NCI-H2171 treated with DMSO at 0.1 percent for 48 hours (cell line): ENCODE measurements around the gene AKR1C8.
"Not testable (repeated sequence)": the region's sequence is repeated elsewhere in the genome, so short reads cannot be mapped to it uniquely, and the experiment has no call there.

Experiments used
- DNase-seq: peaks from one replicate; lab custom pipeline; 2025; lab: John Stamatoyannopoulos, UW

The AKR1C8 gene

DNA sequence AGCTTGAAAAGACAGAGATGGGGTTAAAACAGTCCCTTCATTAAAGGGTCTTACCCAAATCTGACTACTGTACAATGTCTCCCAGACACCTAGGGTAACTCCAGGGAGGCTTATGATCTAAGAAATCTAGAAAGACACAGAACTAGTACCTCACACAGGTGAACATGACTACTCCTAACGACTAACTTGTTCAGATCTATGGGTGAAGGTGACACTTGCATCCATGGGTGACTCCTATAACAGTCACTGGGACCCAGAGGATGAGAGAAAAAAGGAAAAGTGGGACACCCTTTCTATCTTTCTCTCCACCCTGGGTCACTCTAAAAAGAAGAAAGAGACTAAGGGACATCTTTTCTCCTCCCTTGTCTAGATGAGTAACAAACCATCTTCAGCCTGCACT, 19.2 kb downstream of the AKR1C8 start:
- DNase-seq: no peak

DNA sequence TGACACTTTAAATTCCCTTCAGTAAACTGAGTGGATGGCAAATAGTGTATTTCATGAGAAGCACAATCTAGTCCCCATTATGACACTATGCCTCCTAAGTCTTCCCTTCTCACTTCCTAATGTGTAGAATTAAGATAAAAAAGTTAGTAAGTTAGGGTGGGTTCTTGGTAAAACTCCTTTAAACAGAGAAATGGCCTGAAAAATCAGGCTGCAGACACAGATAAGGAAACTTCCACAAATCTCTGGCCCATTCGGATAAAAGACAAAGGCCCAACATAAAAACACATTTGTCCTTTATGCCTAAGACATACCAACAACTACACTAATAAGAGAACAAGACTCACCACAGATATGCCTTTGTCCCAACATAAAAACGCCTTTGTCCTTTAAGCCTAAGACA, 21.5 kb downstream of the AKR1C8 start:
- no peak for DNase-seq

DNA sequence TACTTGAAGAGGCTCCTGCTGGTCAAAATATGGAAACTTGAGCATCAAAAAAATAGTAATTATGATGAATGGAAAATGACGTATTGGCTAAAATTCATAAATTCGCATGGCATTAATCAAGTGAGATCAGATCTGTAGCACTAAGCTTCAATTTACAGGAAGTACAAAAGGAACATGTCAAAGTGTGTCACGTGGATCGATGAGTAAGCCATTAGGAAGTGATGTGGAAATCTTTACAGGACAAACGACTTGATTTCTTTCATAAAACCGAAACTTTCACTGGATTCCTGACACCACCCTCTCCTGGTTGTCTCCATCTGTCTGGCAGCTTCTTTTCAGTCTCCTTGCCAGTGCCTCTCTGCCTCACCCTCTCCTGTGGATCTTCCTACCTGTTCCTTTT, 25.8 kb downstream of the AKR1C8 start:
- DNase-seq: no peak

DNA sequence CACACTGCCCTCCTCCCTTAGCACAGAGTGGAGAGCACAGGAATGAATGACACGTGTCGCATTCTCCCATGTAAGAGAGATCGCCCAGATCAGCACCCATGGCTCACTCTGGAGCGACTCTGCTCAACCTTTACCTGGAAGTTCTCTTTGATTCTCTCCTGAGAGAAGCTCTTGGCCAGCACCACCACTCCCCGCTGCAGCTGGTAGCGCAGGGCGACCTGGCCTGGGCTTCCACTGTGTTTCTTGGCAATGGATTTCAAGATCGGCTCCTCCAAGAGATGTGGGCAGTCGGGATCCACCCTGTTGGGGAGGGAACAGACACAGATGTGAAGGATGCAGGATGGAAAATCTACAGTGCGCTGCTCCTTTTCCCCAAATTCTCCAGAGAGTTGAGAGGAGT, 27.4 kb downstream of the AKR1C8 start:
- no peak for DNase-seq

DNA sequence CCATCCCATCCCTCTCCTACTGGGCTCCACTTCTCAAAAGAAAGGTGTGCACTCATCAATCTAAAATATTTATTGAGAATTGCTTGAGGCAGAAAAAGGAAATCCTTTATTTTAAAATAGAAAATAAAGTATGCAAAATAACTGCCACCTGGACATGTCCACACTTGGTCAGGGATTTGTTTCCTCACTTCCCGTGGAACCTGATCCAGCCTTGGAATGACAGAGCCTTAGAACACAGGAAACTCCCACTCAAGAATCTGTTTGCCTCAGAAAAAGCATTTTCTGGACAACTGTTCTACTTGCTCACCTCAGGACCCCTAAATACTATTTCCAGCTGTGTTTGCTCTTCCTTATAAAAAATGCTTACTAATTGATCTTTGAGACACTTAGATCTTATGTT, 29.0 kb downstream of the AKR1C8 start:
- DNase-seq: no peak

DNA sequence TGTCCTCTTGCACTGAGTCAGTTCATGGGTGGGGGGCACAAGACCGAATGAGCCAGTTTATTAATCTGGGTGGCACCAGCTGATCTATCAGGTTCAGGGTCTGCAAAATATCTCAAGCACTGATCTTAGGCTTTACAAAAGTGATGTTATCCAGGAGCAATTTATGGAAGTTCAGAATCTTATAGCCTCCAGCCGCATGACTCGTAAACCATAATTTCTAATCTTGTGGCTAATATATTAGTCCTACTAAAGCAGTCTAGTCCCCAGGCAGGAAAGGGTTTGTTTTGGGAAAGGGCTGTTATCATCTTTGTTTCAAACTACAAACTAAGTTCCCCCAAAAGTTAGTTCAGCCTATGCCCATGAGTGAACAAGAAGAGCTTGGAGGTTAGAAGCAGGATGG, 33.9 kb downstream of the AKR1C8 start:
- no peak for DNase-seq

DNA sequence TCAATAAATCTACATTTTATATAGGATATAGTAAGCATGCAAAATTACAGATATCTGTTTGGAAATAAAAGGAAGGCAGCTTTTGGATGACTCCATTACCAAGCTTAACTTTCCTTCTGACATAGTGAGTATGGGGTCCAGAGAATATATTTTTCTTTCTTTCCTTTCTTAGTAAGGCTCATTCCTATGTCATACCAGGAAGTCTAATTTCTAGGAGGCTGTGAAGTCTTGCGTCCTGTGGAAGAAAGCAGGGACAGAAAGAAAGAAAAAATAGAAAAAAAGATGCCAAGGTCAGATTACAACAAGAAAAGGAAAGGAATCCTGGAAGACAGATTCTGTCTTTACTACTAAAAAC, 36.3 kb downstream of the AKR1C8 start:
- DNase-seq: no peak

DNA sequence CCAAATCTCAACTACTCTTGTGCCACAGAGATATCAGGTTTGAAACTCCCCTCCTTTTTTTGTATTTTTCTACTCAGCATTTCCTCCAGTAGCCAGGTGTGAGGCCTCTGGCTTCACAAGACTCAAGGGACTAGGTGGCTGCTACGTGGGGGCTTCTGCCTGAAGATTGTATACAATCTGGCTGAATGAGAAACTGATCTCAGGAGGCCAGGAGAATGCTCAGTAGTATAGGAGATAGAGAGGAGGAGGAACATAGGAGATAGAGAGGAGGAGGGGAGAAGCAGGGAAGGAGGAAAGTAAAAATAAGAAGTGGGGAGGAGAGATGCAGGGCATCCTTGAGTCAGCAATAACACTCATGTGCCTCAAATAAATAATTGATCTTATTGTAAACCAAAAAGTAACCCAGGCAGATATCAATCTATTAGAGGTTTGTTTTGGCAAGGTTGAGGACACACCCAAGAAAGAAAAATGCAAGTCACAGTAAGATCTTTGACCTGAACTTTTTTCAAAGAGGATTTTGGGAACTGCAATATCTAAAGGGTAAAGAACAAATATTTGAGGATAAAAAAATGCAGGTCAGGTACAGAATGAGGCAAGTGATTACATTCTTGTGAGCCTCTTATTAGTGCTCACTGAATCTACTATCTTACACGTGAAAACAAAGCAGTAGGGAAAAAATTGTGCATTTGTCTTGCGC, 36.8 kb downstream of the AKR1C8 start:
- no peak for DNase-seq

DNA sequence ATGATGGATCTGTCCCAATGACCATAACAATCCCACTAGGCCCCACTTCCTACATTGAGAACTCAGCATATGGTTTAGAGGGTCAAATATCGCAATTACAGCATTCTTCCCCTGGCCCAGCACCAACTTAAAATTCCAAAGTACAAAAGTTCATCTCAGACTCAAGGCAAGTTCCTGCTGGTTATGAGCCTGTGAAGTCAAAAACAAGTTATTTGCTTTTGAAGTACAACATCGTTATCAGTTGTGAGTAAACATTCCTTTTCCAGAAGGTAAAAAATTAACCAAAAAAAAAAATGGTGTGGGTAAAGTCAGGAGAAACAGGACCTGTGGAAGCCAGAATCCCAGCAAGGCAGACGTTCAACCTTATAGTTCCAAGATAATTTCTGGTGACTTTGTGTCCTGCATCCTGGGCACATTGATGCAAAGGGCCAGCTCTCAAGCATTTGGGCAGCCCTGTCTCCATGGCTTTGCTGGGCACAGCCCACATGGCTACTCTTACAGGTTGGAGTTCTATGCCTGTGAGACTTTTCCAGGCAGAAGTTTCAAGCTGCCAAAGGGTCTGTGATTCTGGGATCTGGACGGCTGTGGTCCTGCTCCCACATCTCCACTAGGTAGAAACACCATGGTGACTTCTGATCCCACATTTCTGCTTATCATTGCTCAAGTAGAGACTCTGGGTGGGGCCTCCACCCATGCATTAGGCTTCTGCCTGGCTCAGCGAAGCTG, 37.5 kb downstream of the AKR1C8 start:
- no peak for DNase-seq

DNA sequence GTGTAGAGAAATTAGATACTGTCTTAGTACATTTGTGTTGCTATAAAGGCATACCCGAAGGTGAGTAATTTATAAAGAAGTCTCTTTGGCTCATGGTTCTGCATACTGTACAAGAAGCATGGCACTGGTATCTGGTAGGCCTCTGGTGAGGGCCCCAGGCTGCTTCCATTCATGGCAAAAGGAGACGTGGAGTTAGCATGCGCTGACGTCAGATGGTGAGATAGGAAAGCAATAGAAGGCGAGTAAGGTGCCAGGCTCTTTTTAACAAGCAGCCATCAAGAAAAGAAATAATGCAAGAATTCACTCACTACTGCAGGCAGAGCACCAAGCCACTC, 38.1 kb downstream of the AKR1C8 start:
- no peak for DNase-seq

DNA sequence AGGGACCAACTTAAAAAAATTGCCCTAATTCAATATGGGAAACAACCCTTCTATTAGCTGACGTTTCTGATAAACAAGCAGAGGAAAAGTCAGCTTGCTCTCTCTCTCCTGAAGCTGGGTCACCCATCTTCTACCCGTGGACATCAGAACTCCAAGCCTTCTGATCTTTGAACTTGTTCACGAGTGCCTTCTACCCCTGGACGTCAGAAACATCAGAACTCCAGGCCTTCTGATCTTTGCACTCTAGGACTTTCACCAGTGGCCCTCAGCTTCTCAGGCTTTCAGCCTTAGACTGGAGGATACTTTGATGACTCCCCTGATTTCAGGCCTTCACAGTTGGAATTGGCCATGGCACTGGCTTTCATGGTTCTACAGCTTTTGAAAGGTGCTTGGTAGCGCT, 41.8 kb downstream of the AKR1C8 start:
- no peak for DNase-seq

DNA sequence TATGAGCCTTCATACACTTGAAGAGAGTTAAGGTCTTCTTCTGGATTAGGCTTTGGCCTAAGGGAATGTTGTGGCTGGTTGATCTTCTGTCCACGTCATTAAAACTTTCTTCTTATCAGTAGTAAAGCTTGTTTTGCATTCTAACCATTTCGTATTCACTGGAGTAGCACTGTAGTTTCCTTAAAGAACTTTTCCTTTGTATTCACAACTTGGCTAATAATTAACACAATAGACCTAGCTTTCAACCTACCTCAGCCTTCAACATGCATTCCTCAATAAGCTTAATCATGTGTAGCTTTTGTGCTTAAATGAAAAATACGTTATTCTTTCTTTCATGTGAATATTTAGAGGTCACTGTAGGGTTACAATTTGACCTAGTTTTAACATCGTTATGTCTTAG, 42.8 kb downstream of the AKR1C8 start:
- no peak for DNase-seq

DNA sequence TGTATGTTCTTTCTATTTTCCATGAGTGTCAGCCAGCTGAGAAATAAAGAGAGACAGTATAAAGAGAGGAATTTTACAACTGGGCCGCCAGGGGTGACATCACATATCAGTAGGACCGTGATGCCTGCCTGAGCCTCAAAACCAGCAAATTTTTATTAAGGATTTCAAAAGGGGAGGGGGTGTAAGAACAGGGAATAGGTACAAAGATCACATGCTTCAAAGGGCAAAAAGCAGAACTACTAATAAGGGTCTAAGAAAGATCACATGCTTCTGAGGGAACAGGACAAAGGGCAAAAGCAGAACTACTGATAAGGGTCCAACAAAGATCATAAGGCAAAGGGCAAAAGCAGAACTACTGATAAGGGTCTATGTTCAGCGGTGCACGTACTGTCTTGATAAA, 47.3 kb downstream of the AKR1C8 start:
- not testable (repeated sequence) for DNase-seq

DNA sequence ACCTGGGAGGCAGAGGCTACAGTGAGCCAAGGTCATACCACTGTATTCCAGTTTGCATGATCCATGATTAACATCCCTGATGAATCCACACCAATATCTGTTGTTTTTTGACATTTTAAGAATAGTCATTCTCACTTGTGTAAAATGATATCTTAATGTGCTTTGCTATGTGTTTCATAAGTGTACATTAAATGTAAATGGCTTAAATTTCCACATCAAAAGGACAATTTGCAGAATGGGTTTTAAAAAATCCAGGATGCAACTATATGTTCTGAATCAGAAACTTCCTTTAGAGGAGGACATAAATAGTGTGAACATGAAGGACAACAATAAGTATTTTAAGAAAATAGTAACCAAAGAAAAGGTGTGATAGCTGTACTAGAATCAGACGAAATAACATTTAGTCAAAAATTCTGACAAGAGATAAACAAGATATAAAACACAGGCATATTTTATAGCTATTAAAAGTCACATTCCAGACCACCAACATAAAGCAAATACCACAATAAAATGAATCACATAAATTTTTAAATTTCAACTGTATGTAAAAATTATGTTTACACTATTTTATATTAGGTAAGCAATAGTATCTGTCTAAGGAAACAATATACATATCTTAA, 48.4 kb downstream of the AKR1C8 start:
- no peak for DNase-seq

DNA sequence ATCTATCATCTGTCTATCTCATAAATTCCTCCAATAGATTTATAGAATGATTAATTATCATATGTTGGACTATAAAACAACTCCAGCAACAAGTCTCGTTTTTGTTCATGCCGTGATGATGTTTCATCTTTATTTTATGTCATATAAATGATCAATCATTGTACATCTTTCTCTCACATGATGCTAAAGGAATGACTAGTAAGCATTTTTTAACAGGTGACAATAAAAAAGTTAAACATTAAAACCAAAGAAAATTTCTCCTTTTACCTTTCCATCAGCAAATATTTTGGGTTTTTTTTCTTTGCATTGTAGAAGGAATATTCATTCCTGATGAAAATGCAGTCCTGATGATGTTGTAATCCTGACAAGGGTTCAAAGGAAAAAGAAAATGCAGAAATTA, 49.4 kb downstream of the AKR1C8 start:
- DNase-seq: no peak

DNA sequence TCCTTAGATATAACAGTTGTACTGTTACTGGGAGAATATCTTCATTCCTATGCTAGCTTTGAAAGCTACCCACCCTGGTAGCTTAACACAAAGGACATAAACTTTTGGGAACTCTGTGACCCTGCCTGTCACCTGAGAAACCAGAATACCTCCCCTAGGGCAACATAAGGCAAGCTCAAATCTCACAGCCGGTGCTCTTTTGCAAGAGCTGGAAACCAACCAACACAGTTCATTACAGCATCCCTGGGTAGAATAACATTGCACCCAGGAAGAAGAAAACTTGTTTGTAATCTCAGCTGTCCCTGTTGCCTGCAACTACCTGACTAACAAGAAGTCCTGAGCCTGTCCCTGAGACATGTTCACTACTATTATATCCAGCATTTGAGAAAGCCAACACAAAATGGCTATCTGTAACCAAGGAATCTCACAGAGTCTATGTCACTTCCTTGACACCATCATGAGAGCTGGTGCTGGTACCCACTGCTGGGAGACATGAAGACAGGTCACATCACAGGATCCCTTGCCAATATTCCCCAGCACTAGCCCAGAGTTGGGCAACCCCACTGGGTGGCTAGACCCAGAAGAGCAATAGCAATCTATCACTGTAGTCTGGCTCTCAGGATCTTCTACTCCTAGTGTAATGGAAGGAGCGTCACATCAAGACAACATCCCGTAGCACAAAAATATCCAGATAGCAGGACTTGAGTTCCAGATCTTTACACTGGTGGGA, 59.5 kb downstream of the AKR1C8 start:
- peak; percentile 23 for DNase-seq

DNA sequence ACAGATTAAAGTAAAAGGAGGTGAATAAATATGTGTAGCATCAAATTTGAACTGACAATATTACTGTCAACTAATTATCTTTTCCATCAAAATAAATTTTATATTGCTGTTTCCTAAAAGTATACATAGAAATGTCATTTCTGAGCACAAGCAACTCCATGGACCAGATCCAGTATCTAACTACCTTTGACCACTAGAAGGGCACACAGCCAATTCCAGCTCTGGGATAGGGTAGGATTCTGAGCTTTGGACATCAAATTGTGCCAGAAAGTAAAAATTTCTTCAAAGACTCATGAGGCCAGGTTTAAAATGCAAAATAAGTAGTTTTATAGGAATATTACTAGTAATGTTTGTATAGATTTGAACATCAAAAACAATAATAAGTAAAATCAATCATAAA, 61.1 kb downstream of the AKR1C8 start:
- DNase-seq: no peak

DNA sequence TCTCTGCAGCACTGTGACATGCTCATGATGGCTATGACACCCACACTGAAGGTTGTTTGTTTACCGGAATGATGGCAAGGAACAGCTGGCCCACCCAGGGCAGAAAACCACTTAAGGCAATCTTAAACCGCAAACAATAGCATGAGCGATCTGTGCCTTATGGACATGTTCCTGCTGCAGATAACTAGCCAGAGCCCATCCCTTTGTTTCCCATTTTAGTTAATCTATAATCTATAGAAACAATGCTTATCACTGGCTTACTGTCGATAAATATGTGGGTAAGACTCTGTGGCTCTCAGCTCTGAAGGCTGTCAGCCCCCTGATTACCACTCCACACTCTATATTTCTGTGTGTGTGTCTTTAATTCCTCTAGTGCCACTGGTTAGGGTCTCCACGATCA, 65.0 kb downstream of the AKR1C8 start:
- not testable (repeated sequence) for DNase-seq

DNA sequence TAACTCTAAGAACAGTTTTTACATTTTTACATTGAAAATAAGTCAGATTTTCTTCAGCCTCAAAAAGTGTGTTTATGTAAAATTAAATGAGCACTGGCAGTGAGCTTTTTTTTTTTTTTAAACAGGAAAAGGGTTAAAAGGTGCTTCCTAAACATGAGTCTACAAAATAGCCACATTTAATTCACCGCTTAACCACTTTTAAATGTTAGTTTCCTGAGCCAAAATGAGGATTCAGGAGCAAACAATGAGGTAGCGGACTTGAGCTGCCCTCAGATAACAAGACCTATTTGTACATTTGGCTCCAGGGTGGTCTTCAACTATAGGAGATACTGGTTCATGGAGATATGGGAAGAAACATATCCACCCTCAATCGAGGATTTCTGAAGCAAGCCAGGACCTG, 67.9 kb downstream of the AKR1C8 start:
- DNase-seq: no peak

DNA sequence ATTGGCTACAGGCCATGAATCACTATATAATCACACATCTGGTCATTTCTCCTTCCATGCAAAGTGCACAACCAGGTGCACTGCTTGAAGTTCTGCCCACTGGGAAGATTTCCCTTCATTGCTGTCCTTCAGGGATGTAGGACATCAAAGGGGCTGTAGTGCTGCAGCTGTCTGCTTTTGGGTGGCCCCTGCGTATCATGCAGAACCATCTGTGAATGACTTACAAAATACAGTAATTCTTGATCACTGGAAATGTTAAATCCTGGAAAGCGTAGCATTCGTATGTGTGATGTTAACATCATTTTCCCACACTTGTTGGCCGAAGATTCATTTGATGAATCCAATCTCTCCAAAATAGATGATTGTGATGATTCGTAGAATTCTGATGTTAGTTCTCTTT, 68.3 kb downstream of the AKR1C8 start:
- DNase-seq: no peak

DNA sequence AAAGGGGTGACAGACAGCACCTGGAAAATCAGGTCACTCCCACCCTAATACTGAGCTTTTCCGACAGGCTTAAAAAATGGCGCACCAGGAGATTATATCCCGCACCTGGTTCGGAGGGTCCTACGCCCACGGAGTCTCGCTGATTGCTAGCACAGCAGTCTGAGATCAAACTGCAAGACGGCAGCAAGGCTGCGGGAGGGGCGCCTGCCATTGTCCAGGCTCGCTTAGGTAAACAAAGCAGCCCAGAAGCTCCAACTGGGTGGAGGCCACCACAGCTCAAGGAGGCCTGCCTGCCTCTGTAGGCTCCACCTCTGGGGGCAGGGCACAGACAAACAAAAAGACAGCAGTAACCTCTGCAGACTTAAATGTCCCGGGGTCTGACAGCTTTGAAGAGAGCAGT, 75.1 kb downstream of the AKR1C8 start:
- not testable (repeated sequence) for DNase-seq

DNA sequence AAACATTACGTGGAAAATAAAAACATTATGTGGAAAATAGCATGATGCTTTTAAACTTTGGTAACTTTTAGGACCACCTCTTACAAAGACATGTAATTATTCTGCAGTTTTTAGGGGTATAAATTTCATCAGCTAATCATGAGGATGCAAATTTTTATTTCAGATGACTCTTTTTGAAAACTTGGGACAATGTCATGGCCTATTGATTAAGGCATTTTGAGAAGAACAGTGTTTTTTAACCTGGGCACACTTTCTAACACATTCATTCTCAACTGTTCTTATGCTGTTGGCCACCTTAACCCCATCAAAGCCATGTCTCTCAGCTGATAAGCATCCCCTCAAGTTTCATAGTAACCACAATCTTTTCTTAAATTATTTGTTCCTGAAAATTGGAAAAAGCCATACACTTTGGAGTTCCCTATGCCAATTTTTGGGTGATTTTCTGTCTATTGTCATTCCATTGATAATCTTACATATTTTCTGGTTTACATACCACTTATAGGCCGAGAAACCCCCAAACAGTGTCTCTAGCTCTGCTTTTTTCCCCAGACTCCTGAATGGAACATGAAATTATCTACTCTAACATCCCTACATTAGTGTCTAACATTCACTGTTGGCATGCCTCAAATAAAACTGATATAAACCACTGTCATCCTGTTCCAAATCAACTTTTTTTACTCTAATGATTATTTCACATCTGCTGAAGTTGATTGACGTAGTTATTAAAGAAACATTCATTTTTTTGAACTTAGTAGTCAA, 76.1 kb downstream of the AKR1C8 start:
- DNase-seq: no peak
